SK-N-MC (cell line): ENCODE measurements around the gene C10orf88.

Experiments used
- DNase-seq: peaks from one replicate; pipeline ENCODE4 v3.0.0-alpha.2; 2011; ENCODE audit warnings: low read depth, low spot score
- H3K27ac ChIP-seq: fragments of 200-600 bp; sonication (generic); 2 replicates; pipeline ENCODE4 v1.5.1; 2016; ENCODE audit warnings: mixed run types
- H3K36me3 ChIP-seq: fragments of 200-600 bp; sonication (generic); 2 replicates; pipeline ENCODE4 v1.6.1; 2017; ENCODE audit warnings: antibody characterized with exemption, low read length, mixed read lengths; ENCODE audit not compliant: insufficient read depth
- H3K4me3 ChIP-seq: fragments of 200-600 bp; sonication (generic); 2 replicates; pipeline ENCODE4 v1.5.1; 2016
- H3K9ac ChIP-seq: fragments of 200-600 bp; sonication (generic); 2 replicates; pipeline ENCODE4 v1.8.0; 2017; ENCODE audit warnings: mixed run types, mixed read lengths; ENCODE audit not compliant: insufficient read length
- H3K9me3 ChIP-seq: fragments of 200-600 bp; sonication (generic); 2 replicates; pipeline ENCODE4 v1.6.1; 2017; ENCODE audit warnings: low read depth, mild to moderate bottlenecking, antibody characterized with exemption, low read length, moderate library complexity, mixed read lengths
- EZH2 ChIP-seq: fragments of 200-600 bp; sonication (generic); IDR thresholded peaks from one replicate; pipeline ENCODE4 v1.6.1; 2017; ENCODE audit warnings: antibody characterized with exemption
- FOXP2 ChIP-seq: optimal IDR thresholded peaks from 2 replicates; pipeline ENCODE3; 2011; ENCODE audit warnings: mild to moderate bottlenecking, moderate library complexity; ENCODE audit not compliant: insufficient read depth; ENCODE audit errors: extremely low read length, control extremely low read depth
- POLR2AphosphoS5 ChIP-seq: IDR thresholded peaks from 2 replicates; pipeline ENCODE4 v1.6.1; 2012; ENCODE audit warnings: mild to moderate bottlenecking, low read depth, low read length, borderline replicate concordance

C10orf88 gene

GRCh38 chr10:122974543-122975064 lies 20.6 kb upstream of the C10orf88 start:
- TF ChIP-seq EZH2 = no peak
- TF ChIP-seq POLR2AphosphoS5 = no peak
- TF ChIP-seq FOXP2 = no peak
- no peak for DNase-seq

GRCh38 chr10:122974023-122974422 lies 20.0 kb upstream of the C10orf88 start:
- H3K9ac ChIP-seq = no peak overlapping the region
- no peak overlapping the region for H3K27ac ChIP-seq
- H3K36me3 ChIP-seq = no peaks in the 10 kb centered on the region
- no peak overlapping the region for H3K4me3 ChIP-seq
- no peak for TF ChIP-seq FOXP2
- no peak for TF ChIP-seq POLR2AphosphoS5
- no peak for TF ChIP-seq EZH2
- no peak for DNase-seq
- H3K9me3 ChIP-seq = no peaks in the 10 kb centered on the region

More at GRCh38 chr10:122974543-122975064, 20.6 kb upstream of the C10orf88 start:
- Histone ChIP-seq H3K9me3 (no peaks in the 10 kb centered on the region), H3K9ac (no peak overlapping the region), H3K4me3 (no peak overlapping the region), H3K27ac (no peak overlapping the region), H3K36me3 (no peaks in the 10 kb centered on the region)

- Histone ChIP-seq H3K4me3 (no peak overlapping the region), H3K9me3 (no peaks in the 10 kb centered on the region), H3K9ac (no peak overlapping the region), H3K36me3 (no peaks in the 10 kb centered on the region), H3K27ac (no peak overlapping the region)
- DNase-seq = no peak
- TF ChIP-seq FOXP2 (no peak), EZH2 (no peak), POLR2AphosphoS5 (no peak)
Measured at GRCh38 chr10:122968698-122969097, 14.7 kb upstream of the C10orf88 start.

- H3K4me3 ChIP-seq = no peak overlapping the region
- no peak overlapping the region for H3K27ac ChIP-seq
- H3K36me3 ChIP-seq = no peaks in the 10 kb centered on the region
- no peak for DNase-seq
- H3K9ac ChIP-seq = no peak overlapping the region
- TF ChIP-seq EZH2 (no peak), FOXP2 (no peak), POLR2AphosphoS5 (no peak)
- no peaks in the 10 kb centered on the region for H3K9me3 ChIP-seq
Measured at GRCh38 chr10:122966879-122967278, 12.9 kb upstream of the C10orf88 start.

- no peaks in the 10 kb centered on the region for H3K36me3 ChIP-seq
- no peak overlapping the region for H3K4me3 ChIP-seq
- H3K9me3 ChIP-seq = no peaks in the 10 kb centered on the region
- TF ChIP-seq FOXP2 (no peak), POLR2AphosphoS5 (no peak), EZH2 (no peak)
- no peak for DNase-seq
- H3K9ac ChIP-seq = no peak overlapping the region
- no peak overlapping the region for H3K27ac ChIP-seq
Measured at GRCh38 chr10:122962405-122962804, 8.4 kb upstream of the C10orf88 start.

GRCh38 chr10:122957474-122957873 lies 3.4 kb upstream of the C10orf88 start:
- H3K9ac ChIP-seq = no peak overlapping the region
- TF ChIP-seq POLR2AphosphoS5 = no peak
- H3K9me3 ChIP-seq = no peaks in the 10 kb centered on the region; the same call in 1 of the 2 replicates
- no peak for DNase-seq
- H3K36me3 ChIP-seq = no peaks in the 10 kb centered on the region
- H3K4me3 ChIP-seq = no peak overlapping the region
- no peak overlapping the region for H3K27ac ChIP-seq

- Histone ChIP-seq H3K4me3 (no peak overlapping the region), H3K27ac (no peak overlapping the region), H3K36me3 (no peaks in the 10 kb centered on the region), H3K9me3 (no peaks in the 10 kb centered on the region; the same call in 1 of the 2 replicates), H3K9ac (no peak overlapping the region)
- no peak for DNase-seq
- no peak for TF ChIP-seq FOXP2
- TF ChIP-seq POLR2AphosphoS5 = no peak
- no peak for TF ChIP-seq EZH2
Measured at GRCh38 chr10:122955892-122956291, 1.9 kb upstream of the C10orf88 start.

- no peaks in the 10 kb centered on the region; the same call in 1 of the 2 replicates for H3K9me3 ChIP-seq
- no peak overlapping the region for H3K9ac ChIP-seq
- DNase-seq = no peak
- H3K4me3 ChIP-seq = peak overlapping the region; percentile 61
- TF ChIP-seq EZH2 = no peak
- TF ChIP-seq FOXP2 = no peak
- TF ChIP-seq POLR2AphosphoS5 = no peak
- no peak overlapping the region for H3K27ac ChIP-seq
- H3K36me3 ChIP-seq = no peaks in the 10 kb centered on the region
Measured at GRCh38 chr10:122954731-122955050, 664 bp upstream of the C10orf88 start.

GRCh38 chr10:122949296-122949695 lies 4.7 kb downstream of the C10orf88 start:
- Histone ChIP-seq H3K9ac (no peak overlapping the region), H3K36me3 (no peaks in the 10 kb centered on the region; the same call in 1 of the 2 replicates), H3K9me3 (no peaks in the 10 kb centered on the region), H3K27ac (no peak overlapping the region), H3K4me3 (no peak overlapping the region)
- TF ChIP-seq POLR2AphosphoS5 (no peak), EZH2 (no peak), FOXP2 (no peak)
- DNase-seq = no peak
